22Rv1 (cell line): ENCODE measurements around the gene IQSEC3.

Experiments
- CTCF ChIP-seq: fragments of 450-650 bp; IDR thresholded peaks from 2 replicates; pipeline ENCODE4 v1.5.1; 2017; ENCODE audit warnings: mild to moderate bottlenecking
- ZFX ChIP-seq: fragments of 450-650 bp; IDR thresholded peaks from 2 replicates; pipeline ENCODE4 v1.6.1; 2017; ENCODE audit warnings: antibody characterized with exemption, borderline replicate concordance

GRCh38 chr12:78981-79380, 12.4 kb downstream of the IQSEC3 start:
- TF ChIP-seq CTCF (no peak), ZFX (no peak)
